OCI-LY3 (cell line): Measurements from ENCODE around the gene CAPG.

Experiments used
- EZH2phosphoT487 ChIP-seq: fragments of 200-600 bp; shearing (Covaris generic); IDR thresholded peaks from 2 replicates; pipeline ENCODE4 v1.6.1; 2018; ENCODE audit warnings: antibody characterized with exemption, mixed run types, low read depth
- TF ChIP-seq, protein P1 (sequence below): fragments of 200-600, 300-600 bp; sonication (generic); IDR thresholded peaks from 2 replicates; pipeline ENCODE4 v1.5.1; 2014; ENCODE audit warnings: antibody characterized with exemption, low read length, low read depth

- TF ChIP-seq, protein P1, sequence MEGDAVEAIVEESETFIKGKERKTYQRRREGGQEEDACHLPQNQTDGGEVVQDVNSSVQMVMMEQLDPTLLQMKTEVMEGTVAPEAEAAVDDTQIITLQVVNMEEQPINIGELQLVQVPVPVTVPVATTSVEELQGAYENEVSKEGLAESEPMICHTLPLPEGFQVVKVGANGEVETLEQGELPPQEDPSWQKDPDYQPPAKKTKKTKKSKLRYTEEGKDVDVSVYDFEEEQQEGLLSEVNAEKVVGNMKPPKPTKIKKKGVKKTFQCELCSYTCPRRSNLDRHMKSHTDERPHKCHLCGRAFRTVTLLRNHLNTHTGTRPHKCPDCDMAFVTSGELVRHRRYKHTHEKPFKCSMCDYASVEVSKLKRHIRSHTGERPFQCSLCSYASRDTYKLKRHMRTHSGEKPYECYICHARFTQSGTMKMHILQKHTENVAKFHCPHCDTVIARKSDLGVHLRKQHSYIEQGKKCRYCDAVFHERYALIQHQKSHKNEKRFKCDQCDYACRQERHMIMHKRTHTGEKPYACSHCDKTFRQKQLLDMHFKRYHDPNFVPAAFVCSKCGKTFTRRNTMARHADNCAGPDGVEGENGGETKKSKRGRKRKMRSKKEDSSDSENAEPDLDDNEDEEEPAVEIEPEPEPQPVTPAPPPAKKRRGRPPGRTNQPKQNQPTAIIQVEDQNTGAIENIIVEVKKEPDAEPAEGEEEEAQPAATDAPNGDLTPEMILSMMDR: no peak
- no peak for TF ChIP-seq EZH2phosphoT487
Measured at GRCh38 chr2:85354286-85355072, 55.7 kb downstream of the CAPG start, which contains the start of the genes ELMOD3 and RETSAT.
